Right lobe of liver (tissue), 6 donors: Measurements from ENCODE around the gene AIP. TPM values are rescaled to one million over a fixed set of nuclear protein-coding genes. Genes with fewer than 3 reads are reported as not detected.

Source experiments
- ATAC-seq, 4 donors: fragments of 200-7000 bp; cut with Tn5 transposase; one replicate each; pipeline ENCODE4 v1.9.1; 2020; ENCODE audit warnings: mild to moderate bottlenecking in 4 of 4, moderate library complexity in 4 of 4
- DNase-seq, 3 donors: peaks; one replicate each; pipeline ENCODE4 v3.0.0-alpha.2; 2020
- H3K27ac ChIP-seq, 3 donors: fragments of 200-600 bp; one replicate each; pipeline ENCODE4 v1.8.0; 2022
- H3K27me3 ChIP-seq, 2 donors: fragments of 200-600 bp; one replicate each; pipeline ENCODE4 v1.8.0; 2022
- H3K36me3 ChIP-seq, 4 donors: fragments of 200-600 bp; sonication (generic) in 1 of 4; one replicate each; pipeline versions ENCODE4 v1.5.1 to v1.8.0; 2017 to 2022; ENCODE audit warnings: control low read depth in 1 of 4
- H3K4me1 ChIP-seq, 4 donors: fragments of 200-600 bp; sonication (generic) in 1 of 4; one replicate each; pipeline versions ENCODE4 v1.5.1 to v1.8.0; 2017 to 2022; ENCODE audit warnings: control low read depth in 1 of 4
- H3K4me3 ChIP-seq, 3 donors: fragments of 200-600 bp; one replicate each; pipeline ENCODE4 v1.8.0; 2022
- H3K9me3 ChIP-seq, 4 donors: fragments of 200-600 bp; sonication (generic) in 1 of 4; one replicate each; pipeline versions ENCODE4 v1.5.1 to v1.8.0; 2017 to 2022; ENCODE audit warnings: control low read depth in 1 of 4
- CTCF ChIP-seq, 4 donors: fragments of 200-600 bp in 3 of 4; fragments of 450-650 bp in 1 of 4; IDR thresholded peaks; one replicate each; pipeline versions ENCODE4 v1.5.1 to v1.8.0; 2016 to 2022; ENCODE audit warnings: antibody characterized with exemption in 4 of 4, mild to moderate bottlenecking in 2 of 4
- POLR2A ChIP-seq: fragments of 450-650 bp; IDR thresholded peaks from one replicate; pipeline ENCODE4 v1.6.1; 2017; ENCODE audit warnings: antibody characterized with exemption, mild to moderate bottlenecking
- WGBS: methylation state at CpG from one replicate; pipeline ENCODE4 v1.1.6; 2018; ENCODE audit warnings: low coverage, low lambda C conversion rate; ENCODE audit not compliant: insufficient coverage; ENCODE audit errors: missing lambda C conversion rate; 5-methylcytosine and 5-hydroxymethylcytosine counted together
- intact Hi-C, 2 donors: fragments of 100-400 bp; cut with DNase I; formaldehyde crosslinking; loops; one replicate each; pipeline versions ENCODE4 v1.11.2 to v1.14.1; 2022
- total RNA-seq, 6 experiments: library from RNA; depleted of rRNA in 2 of 6; stranded (reverse); fragments of >200 nt in 2 of 6; fragmentation: NEBNext Ultra II Directional in 3 of 6; extraction: Animal tissue kit (Norgen Biotek cat#: 25700) in 3 of 6; gene quantifications; one replicate each; pipeline versions ENCODE4 v1.1.0 to v1.2.4, GENCODE V29; 2016 to 2023
- donor health status: DM: no; HTN: yes; CAD: no.
- donor health status: DM: no; HTN: no; CAD: no.
- donor health status: DM: no; HTN: no; CAD: no.
- donor health status: DM: no; HTN: yes; CAD: no.
- donor health status: DM: no; HTN: yes; CAD: no.

Gene AIP
- total RNA-seq, 6 experiments from 2014 or later: 20.8 to 33.9 (median 25.7) TPM

- intact Hi-C loops: loop anchor here (5.0 to 10.0 kb wide), 3 partner anchors 38 to 114 kb away; partner anchors contain the start of genes RAD9A (in 2 of the 2) and TMEM134 (in 1 of the 2)
- Histone ChIP-seq H3K4me3 (peak overlapping the region; percentile 64 to 92 (median 65)), H3K36me3 (no peaks in the 10 kb centered on the region), H3K27me3 (no peaks in the 10 kb centered on the region), H3K4me1 (peaks cover 0 to 34% (median 8%) of the 10 kb centered on the region in 4 donors), H3K9me3 (no peaks in the 10 kb centered on the region), H3K27ac (peak overlapping the region; percentile 87 to 98 (median 93))
- peak; percentile 56 to 70 (median 64) for ATAC-seq
- DNase-seq: peak; percentile 93 to 96 (median 96)
- TF ChIP-seq POLR2A (peak; percentile 80), CTCF (IDR thresholded peaks at IDR 0.05) (peak; percentile 99 to 100 (median 100))
- no CpG with 5 or more reads among the region's 17 CpGs for whole genome bisulfite sequencing
Observed at GRCh38 chr11:67505605-67506396, 23.0 kb downstream of the AIP start.

DNA sequence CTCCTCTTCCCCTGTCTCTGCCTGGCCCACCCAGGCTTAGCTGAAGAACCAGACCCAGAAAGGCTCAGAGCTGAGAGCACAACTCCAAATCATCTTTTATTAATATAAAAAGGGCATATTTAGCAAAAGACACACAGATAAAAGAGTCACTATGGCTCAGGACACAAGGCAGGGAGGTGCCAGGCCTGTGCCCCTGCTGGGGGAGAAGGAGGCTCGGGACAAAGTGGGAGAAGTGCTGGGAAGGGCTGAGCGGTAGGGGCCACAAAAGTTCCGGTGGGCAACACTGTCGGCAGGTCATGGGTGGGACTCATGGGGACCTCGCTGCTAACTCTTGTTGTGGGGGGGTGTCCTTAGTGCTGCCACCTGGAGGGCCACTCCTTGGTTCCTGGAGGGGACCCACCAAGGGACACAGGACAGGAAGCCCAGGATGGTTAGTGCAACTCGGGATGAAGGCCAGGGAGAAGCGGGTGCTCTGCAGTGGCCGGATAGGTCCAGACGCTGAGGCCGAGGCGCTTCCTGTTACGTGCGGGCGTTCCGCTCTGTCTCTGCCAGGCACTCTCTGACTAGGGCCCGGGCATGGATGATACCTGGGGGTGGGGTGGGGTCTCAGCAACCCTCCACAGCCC is 23.7 kb downstream of the AIP start:
- WGBS: 43% methylated on average over 2 of the region's 16 CpGs
- H3K27ac ChIP-seq: peak overlapping the region; percentile 87 to 98 (median 93)
- H3K4me3 ChIP-seq: peak overlapping the region; percentile 58 to 87 (median 78)
- DNase-seq (peak in 1 of 3 donors; percentile 65), ATAC-seq (no peak)
- no peaks in the 10 kb centered on the region for H3K36me3 ChIP-seq
- intact Hi-C loops: loop anchor here (5.0 to 10.0 kb wide), 3 partner anchors 39 to 114 kb away; partner anchors contain the start of genes RAD9A (in 2 of the 2) and TMEM134 (in 1 of the 2)
- no peaks in the 10 kb centered on the region for H3K27me3 ChIP-seq
- H3K4me1 ChIP-seq: peaks cover 0 to 34% (median 8%) of the 10 kb centered on the region in 4 donors
- TF ChIP-seq CTCF (IDR thresholded peaks at IDR 0.05) (peak in 2 of 4 donors; percentile 2 to 16), POLR2A (no peak)
- H3K9me3 ChIP-seq: no peaks in the 10 kb centered on the region

- H3K4me3 ChIP-seq: peak overlapping the region; percentile 58 to 87 (median 78)
- WGBS: 5% methylated on average over 8 of the region's 33 CpGs
- no peaks in the 10 kb centered on the region for H3K9me3 ChIP-seq
- DNase-seq: no peak
- no peaks in the 10 kb centered on the region for H3K36me3 ChIP-seq
- peaks cover 0 to 34% (median 8%) of the 10 kb centered on the region in 4 donors for H3K4me1 ChIP-seq
- peak overlapping the region; percentile 78 to 98 (median 87) for H3K27ac ChIP-seq
- H3K27me3 ChIP-seq: no peaks in the 10 kb centered on the region
- intact Hi-C loops: loop anchor here (5.0 to 10.0 kb wide), 3 partner anchors 40 to 115 kb away; partner anchors contain the start of genes RAD9A (in 2 of the 2) and TMEM134 (in 1 of the 2)
- peak in 1 of 4 donors; percentile 31 for ATAC-seq
- no peak for TF ChIP-seq CTCF (IDR thresholded peaks at IDR 0.05)
- TF ChIP-seq POLR2A: no peak
Observed at GRCh38 chr11:67507242-67507863, 24.5 kb downstream of the AIP start.

DNA sequence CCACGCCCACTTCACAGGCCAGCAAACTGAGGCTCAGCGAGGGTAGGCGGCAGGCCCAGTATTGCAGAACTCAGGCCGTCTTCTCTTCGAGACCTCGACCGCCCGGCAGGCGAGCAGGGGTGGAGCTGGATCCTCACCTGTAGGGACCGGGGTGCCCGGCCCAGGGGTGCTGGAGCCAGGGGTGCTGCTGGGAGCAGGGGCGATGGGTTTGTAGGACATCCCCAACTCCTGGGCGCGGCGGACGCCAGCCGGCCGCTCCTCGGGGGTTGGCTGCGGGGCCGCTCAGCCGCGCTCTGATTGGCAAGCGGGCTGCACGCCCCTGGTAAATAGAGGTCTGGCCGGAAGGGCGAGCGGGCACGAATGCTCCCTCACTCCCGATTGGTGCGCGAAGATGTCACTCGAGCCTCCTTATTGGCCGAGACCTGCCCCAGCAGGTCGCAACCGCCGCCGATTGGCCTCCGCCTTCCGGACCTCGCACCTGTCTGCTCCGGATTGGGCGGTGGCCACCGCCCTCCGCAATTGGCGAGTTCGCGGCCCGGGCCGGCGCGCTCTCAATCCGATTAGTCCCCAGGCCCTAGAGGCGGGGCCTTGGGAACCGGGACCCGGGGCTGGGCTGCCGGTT is 25.1 kb downstream of the AIP start, which contains the start of gene CDK2AP2:
CDK2AP2 (minus strand) TSS at position 299 of the 622 bp plus-strand sequence; CDS start at position 219, 80 bp downstream.
- intact Hi-C loops: loop anchor here (5.0 to 10.0 kb wide), 3 partner anchors 41 to 116 kb away; partner anchors contain the start of genes RAD9A (in 2 of the 2) and TMEM134 (in 1 of the 2)

More for the DNA sequence above, 25.1 kb downstream of the AIP start, which contains the start of gene CDK2AP2:
- DNase-seq (peak; percentile 100), ATAC-seq (peak; percentile 64 to 86 (median 79))
- TF ChIP-seq CTCF (IDR thresholded peaks at IDR 0.05): no peak
- TF ChIP-seq POLR2A: peak; percentile 95
- Histone ChIP-seq H3K4me3 (peak within 1 kb of the TSS; percentile 58 to 87 (median 78)), H3K9me3 (no peaks in the 10 kb centered on the region), H3K27ac (peak within 1 kb of the TSS; percentile 87 to 98 (median 98)), H3K4me1 (peaks cover 0 to 34% (median 8%) of the 10 kb centered on the region in 4 donors), H3K36me3 (no peaks in the 10 kb centered on the region), H3K27me3 (no peaks in the 10 kb centered on the region)
- 0% methylated on average over 9 of the region's 57 CpGs for WGBS
